ENCODE results near the gene SH2B2.
A peak's percentile ranks its signal among the peaks of the same experiment; 100 is the strongest.

SH2B2 gene

DNA sequence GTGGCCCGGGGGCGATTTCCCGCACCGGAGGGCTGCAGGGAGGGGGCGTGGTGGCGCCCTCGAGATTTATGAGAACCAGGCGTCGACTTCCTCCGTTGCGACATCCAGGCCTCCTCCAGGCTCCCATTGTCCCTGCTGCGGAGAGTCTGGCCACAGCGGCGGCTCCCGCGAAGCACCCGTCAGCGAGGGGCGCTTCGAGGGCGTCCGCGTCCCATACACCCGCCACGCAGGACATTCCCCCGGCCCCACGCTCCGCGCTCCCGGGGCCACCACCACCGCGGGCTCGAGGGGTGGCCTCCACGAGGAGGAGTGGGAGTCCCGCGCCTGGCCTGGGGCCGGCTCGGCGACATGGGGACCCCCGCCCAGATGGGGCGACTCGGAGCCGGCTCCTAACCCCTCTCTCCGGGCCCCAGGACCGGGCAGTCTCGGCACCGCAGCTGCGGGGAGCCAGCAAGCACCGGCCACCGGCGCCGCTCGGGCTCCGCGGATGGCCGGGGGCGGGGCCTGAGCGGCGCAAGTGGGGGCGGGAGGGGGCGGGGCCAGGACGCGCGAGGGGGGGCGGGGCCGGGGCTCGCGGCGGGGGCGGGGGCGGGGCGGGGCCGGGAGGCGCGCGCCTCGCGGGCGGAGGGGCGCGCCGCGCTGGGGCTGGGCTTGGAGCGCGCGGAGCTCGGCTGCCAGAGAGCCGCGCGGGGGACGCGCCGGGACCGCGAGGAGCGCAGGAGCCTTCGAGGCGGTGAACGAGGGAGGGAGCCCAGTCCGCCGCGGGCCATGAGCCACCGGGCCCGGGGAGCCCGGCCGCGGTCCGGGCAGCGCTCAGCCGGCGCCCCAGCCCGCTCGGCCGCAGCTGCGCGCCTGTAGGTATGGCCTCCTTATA is at the start of gene SH2B2:
Gene SH2B2, plus strand, starts transcription at position 632 of the 874 bp plus-strand sequence. CDS start 13,683 bp downstream, outside the sequence.
- peak; percentile 48 for DNase-seq (ENCODE audit: low spot score)

DNA sequence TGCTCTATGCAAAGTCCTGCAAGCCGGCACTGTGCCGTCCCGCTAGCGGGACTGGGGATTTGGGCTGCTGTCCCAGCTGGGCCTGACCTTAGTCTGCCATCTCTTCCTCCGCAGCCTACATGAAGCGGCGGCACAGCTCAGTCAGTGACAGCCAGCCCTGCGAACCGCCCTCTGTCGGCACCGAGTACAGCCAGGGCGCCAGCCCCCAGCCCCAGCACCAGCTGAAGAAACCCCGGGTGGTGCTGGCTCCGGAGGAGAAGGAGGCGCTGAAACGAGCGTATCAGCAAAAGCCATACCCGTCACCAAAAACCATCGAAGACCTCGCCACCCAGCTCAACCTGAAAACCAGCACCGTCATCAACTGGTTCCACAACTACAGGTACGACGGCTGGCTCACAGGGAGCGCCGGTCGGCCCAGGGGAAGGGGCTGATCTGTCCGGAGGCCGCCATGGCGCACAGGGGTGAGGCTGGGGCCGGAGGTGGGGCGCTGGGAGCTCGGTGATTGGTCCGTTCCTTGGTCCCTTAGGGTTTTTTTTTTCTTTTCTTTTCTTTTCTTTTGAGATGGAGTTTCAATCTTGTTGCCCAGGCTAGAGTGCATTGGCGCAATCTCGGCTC is 47.4 kb upstream of the SH2B2 start:
- no peak for DNase-seq (ENCODE audit: low spot score)

DNA sequence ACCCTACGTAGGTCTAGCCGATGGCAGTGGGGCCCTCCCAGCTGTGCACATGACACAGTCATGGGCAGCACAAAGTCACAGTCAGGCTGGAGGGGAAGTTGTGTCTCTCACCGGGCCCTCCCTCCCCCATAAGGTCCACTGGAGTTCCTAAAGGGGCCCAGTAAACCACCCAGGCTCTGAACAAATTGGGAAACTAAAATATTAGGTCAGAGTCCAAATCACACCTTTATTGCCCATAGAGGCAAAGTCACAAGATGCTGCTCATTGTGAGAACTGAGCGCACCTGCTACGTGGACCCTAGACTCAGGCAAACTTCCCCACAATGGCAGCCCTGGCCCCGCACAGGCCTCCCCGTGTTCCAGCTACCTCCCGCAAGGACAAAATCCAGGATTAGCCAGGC is 45.2 kb upstream of the SH2B2 start:
- DNase-seq (ENCODE audit: low spot score) = no peak

DNA sequence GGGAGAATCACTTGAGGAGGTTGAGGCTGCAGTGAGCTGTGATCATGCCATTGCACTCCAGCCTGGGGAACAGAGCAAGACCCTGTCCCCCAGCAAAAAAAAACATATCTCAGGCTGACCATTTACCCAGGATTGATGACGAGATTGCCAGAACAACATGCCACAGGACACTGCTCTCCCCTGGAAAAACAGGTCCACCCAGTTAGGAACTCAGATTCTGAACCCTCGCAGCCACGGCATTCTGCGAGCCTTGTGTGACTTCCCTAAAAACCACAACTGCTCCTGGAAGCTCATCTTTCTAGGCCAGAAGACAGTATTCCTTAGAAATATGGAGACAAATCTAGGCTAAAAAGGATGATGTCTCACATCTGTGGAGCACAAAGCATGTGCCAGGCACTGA is 42.1 kb upstream of the SH2B2 start:
- DNase-seq (ENCODE audit: low spot score) = no peak

GRCh38 chr7:102248081-102248455 is 38.6 kb upstream of the SH2B2 start:
- no peak for DNase-seq (ENCODE audit: low spot score)

DNA sequence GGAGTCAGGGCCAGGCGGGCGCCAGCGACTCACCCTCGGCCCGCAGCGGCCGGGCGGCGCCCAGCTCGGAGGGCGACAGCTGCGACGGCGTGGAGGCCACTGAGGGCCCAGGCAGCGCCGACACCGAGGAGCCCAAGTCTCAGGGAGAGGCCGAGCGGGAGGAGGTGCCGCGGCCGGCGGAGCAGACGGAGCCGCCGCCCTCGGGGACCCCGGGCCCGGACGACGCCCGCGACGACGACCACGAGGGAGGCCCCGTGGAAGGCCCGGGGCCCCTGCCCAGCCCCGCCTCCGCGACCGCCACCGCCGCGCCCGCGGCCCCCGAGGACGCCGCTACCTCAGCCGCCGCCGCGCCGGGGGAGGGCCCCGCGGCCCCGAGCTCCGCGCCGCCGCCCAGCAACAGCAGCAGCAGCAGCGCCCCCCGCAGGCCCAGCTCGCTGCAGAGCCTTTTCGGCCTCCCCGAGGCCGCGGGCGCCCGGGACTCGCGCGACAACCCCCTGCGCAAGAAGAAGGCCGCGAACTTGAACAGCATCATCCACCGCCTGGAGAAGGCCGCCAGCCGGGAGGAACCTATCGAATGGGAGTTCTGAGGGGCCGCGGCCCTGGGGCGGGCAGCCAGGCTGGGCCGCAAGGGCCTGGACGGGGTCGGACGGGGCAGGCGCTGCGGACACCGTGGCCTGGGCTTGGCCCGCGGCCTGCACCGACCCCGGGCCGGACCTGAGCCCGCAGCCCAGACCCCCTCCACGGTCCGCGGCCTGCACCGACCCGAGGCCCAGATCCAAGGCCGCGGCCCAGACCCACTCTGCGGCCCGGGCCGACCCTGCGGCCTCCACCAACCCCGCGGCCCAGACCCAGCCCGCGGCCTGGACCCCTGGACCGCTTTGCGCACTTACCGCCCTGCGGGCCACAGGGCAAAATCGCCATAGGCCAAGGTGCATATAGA is 37.9 kb upstream of the SH2B2 start:
- DNase-seq (ENCODE audit: low spot score) = no peak

DNA sequence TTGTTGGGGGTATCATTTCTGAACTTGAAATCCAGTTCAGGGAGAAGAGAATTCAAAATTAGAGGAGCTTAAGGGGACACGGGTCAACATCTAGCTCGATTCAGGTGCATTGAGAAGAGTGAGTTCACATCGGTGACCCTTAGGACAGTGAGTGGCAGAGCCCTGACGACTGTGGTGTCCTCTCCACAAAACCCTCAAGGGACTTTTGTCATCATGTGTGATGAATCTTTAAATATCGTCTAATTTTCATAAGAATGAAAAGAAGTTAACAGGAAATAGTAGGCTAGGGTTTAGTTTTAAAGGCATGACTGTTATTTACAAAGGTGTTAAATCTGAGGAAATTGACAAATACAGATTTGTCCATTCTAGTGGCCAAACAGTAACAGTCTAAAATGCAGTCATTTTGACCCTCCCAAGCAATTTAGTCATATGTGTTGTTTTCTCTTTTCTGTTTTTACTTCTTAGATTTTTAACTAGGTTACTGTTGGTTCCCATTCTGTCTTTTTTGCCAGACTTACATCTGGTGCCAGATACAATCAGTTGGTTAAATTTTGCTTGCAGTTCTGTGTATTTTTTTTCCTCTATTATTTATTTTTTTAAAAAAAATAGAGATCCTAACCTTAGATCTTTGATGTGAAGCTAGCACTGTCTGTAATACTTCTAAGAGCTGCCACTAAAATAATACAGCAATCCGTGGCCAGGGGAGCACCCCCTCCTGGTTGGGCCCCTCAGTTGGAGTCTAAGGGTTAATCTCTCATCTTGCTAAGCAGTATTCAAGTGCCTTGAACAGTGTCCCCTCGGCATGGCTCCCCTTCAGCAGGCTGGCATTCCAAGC is 34.9 kb upstream of the SH2B2 start:
- DNase-seq (ENCODE audit: low spot score) = no peak

GRCh38 chr7:102252366-102252982 is 34.2 kb upstream of the SH2B2 start:
- no peak for DNase-seq (ENCODE audit: low spot score)

DNA sequence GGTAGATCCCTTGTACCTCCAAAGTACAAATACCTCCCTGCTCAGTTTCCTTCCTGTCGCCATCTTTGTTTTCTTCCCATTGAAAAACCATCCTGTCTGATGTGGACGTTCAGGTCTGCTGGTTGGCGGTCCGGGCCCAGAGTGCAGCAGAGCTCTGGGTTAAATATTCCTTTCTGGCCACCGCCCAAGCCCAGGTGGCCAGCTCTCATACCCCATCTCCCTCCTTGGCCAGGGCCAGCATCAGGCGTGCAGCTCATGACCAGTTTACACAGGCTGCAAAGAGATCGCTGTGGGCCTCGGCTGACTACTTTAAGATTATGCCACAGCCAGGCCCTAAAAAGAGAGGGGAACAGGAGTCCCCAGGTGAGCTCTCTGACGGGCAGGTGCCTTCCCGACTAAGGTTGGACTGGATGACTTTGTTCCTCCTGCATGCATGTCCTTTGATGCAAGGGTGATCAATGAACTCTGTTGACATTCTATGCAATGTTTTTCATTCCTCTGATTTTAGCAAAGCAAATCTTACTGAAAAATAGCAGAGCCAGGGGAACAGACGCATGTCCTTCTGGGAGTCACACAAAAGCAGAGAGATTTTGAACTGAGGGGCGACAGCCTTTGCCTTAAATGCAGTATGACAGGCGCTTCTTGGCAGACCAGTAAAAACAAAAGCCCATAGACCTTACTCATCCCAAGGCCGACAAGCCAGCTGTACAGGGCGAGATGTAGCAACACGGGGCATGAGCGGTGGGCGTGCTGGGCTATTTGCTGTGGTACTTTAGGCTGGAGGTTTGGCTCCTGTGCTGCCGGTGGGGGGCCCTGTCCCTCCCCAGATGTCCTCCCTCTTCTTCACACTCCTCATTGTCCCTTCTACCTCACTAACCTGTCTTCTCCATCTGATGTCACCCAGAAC is 33.3 kb upstream of the SH2B2 start:
- no peak for DNase-seq (ENCODE audit: low spot score)

- no peak for DNase-seq (ENCODE audit: low spot score)
Observed at GRCh38 chr7:102253973-102254370, 32.7 kb upstream of the SH2B2 start.

GRCh38 chr7:102254521-102254920 is 32.1 kb upstream of the SH2B2 start:
- no peak for DNase-seq (ENCODE audit: low spot score)

DNA sequence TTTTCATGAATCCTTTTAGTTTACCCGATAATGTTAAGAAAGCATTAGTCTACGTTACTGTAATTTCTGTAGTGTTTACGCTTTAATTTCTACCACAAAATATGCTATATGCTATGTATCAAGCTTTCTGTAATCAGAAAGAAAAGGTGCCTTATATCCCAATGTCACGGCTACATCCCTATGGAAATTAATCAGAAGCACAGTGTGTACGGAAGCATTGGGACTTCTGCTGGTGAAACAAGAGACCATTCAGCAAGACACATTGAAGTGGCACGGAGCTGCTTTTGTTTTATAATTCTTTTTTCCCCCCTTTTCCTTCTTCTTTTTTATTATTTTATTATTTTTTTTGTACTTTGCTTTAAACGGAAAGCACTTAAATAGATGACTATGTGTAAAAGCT is 31.2 kb upstream of the SH2B2 start:
- no peak for DNase-seq (ENCODE audit: low spot score)

GRCh38 chr7:102255916-102256315 is 30.8 kb upstream of the SH2B2 start:
- no peak for DNase-seq (ENCODE audit: low spot score)

DNA sequence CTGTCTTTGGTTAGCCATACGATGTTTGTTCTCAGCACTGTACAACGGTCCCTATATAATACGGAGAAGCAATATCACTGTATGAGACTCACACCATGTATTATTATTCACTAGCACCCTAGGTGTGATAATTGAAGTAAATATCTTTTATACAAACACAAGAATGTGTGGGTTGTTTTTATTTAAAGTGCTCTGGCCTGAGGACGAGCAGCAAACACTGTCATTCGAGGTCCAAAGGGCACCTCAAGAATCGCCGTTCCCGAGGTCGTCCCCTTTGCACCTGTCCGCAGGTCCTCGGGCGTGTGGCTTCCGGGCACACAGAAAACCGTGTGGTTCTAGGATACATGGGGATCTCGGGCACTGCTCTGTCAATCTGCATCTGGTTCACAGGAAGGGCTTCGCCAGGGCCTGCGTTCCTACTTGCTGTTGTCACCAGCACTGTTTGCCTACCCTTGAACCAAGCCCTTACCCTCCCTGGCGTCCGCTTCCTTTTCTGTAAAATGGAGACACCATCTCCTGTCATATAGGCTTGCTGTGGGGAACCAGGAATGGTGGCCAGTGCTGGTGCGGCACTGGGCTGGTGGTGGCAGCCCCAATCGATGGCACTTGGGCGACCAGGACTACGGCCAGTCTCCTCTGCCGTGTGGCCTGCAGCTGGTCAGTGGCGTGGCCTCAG is 28.5 kb upstream of the SH2B2 start:
- DNase-seq (ENCODE audit: low spot score) = no peak

DNA sequence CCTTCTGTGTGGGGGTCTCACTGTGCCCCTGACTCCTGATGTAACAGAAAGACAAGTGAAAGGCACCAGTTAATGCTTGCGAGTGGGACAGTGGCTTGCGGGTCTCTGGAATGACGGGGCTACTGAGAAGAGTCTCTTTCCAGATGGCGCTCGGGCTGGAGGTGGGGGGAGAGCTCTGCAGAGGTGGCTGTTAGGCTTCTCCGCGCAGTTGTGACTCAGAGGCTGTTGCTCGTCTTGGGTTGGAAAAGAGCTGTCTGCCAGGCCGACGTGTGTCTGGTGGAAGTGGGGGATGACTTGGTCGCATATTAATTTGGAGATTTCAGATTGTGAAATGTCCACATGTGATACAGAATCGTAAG is 27.9 kb upstream of the SH2B2 start:
- no peak for DNase-seq (ENCODE audit: low spot score)

DNA sequence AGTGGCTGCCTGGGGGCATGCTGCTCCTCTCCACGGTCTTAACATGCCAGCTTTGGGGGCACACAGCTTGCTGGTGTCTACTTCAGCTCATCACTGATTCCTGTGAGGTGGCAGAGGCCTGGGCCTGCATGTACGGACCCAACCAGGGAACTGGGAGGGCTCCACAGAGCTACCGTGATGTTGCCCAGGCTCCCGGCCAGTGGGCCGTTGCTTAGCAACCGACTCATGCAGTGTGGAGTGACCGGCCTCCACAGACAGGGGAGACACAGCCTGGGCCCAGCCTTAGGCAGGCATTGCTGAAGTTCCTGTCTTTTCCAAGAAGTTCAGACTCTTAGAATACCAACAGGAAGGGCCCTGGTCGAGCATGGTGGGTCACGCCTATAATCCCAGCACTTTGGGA is 25.8 kb upstream of the SH2B2 start:
- DNase-seq (ENCODE audit: low spot score) = no peak

DNA sequence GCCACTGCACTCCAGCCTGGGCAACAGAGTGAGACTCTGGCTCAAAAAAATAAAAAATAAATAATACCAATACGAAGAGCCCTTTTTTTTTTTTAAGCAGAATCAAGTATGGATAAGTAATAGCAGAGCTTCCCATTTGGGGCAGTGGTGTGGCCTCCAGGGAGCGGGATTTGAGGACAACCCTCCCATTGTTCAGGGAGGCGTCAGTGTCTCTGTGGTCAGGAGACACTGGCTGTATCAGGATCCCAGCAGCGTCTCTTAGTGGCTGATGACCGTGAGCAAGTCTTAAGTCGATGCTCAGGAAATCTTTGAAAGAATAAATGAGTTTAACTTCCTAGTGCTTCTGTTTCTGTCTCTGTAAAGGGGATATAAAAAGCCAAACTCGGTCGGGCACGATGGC is 25.2 kb upstream of the SH2B2 start:
- no peak for DNase-seq (ENCODE audit: low spot score)

- no peak for DNase-seq (ENCODE audit: low spot score)
Observed at GRCh38 chr7:102262546-102262945, 24.1 kb upstream of the SH2B2 start.

GRCh38 chr7:102264367-102264891 is 22.2 kb upstream of the SH2B2 start:
- peak; percentile 73 for DNase-seq (ENCODE audit: low spot score)
